Hepatocyte (in vitro differentiated cells): ENCODE results near the gene FLOT2. TPM values are rescaled to one million over a fixed set of nuclear protein-coding genes. Genes with fewer than 3 reads are reported as not detected.

Experiments used
- DNase-seq: peaks from one replicate; pipeline ENCODE4 v3.0.0-alpha.2; 2016; ENCODE audit warnings: low spot score
- H2AFZ ChIP-seq: fragments of 200-600 bp; sonication (generic); 2 replicates; pipeline ENCODE4 v1.6.0; 2016; ENCODE audit warnings: antibody characterized with exemption, mild to moderate bottlenecking
- H3K27ac ChIP-seq: fragments of 200-600 bp; sonication (generic); 2 replicates; pipeline ENCODE4 v1.5.1; 2016; ENCODE audit warnings: mild to moderate bottlenecking
- H3K27me3 ChIP-seq: fragments of 200-600 bp; sonication (generic); 2 replicates; pipeline ENCODE4 v1.6.1; 2016
- H3K36me3 ChIP-seq: fragments of 200-600 bp; sonication (generic); replicated peaks from 2 replicates; pipeline ENCODE4 v1.5.1; 2016; ENCODE audit warnings: low read depth; ENCODE audit not compliant: insufficient read depth
- H3K4me1 ChIP-seq: fragments of 200-600 bp; sonication (generic); 2 replicates; pipeline ENCODE4 v1.5.1; 2016; ENCODE audit warnings: mild to moderate bottlenecking, moderate library complexity; ENCODE audit not compliant: insufficient read depth
- H3K4me2 ChIP-seq: fragments of 200-600 bp; sonication (generic); 2 replicates; pipeline ENCODE4 v1.6.0; 2016
- H3K4me3 ChIP-seq: fragments of 200-600 bp; sonication (generic); 2 replicates; pipeline ENCODE4 v1.5.1; 2016; ENCODE audit warnings: mild to moderate bottlenecking
- H3K79me2 ChIP-seq: fragments of 200-600 bp; sonication (generic); 2 replicates; pipeline ENCODE4 v1.6.0; 2017; ENCODE audit warnings: mild to moderate bottlenecking
- H3K9me2 ChIP-seq: fragments of 200-600 bp; sonication (generic); replicated peaks from 2 replicates; pipeline ENCODE4 v1.6.0; 2017; ENCODE audit warnings: mild to moderate bottlenecking; ENCODE audit not compliant: insufficient read depth
- H3K9me3 ChIP-seq: fragments of 200-600 bp; sonication (generic); 2 replicates; pipeline ENCODE4 v1.5.1; 2016; ENCODE audit warnings: low read depth, mild to moderate bottlenecking
- H4K20me1 ChIP-seq: fragments of 200-600 bp; sonication (generic); 2 replicates; pipeline ENCODE4 v1.6.0; 2016; ENCODE audit warnings: mild to moderate bottlenecking; ENCODE audit not compliant: insufficient read depth, poor library complexity, severe bottlenecking
- EZH2 ChIP-seq: fragments of 200-600 bp; sonication (generic); IDR thresholded peaks from 2 replicates; pipeline ENCODE4 v1.6.1; 2016; ENCODE audit warnings: antibody characterized with exemption, mild to moderate bottlenecking, borderline replicate concordance
- EZH2phosphoT487 ChIP-seq: fragments of 200-600 bp; sonication (generic); IDR thresholded peaks from one replicate; pipeline ENCODE4 v1.6.1; 2018; ENCODE audit warnings: antibody characterized with exemption, mild to moderate bottlenecking, low read depth, moderate library complexity; ENCODE audit not compliant: unreplicated experiment, severe bottlenecking
- WGBS: methylation state at CpG from one replicate; pipeline ENCODE4 v1.1.6; 2016; ENCODE audit warnings: low lambda C conversion rate; ENCODE audit errors: missing lambda C conversion rate; 5-methylcytosine and 5-hydroxymethylcytosine counted together
- polyA plus RNA-seq: library from polyadenylated mRNA; unstranded; fragments of >200 nt; fragmentation: Nextera tagmentation; extraction: Ambion mirVana; gene quantifications from 2 replicates; pipeline ENCODE4 v1.2.1, GENCODE V29; 2016
- total RNA-seq: library from RNA; depleted of rRNA; stranded (reverse); fragments of >200 nt; gene quantifications from 2 replicates; pipeline ENCODE4 v1.2.3, GENCODE V29; 2014
- TF ChIP-seq, protein P1 (sequence below): fragments of 200-600 bp; sonication (generic); IDR thresholded peaks from 2 replicates; pipeline ENCODE4 v1.5.1; 2016; ENCODE audit warnings: antibody characterized with exemption, mild to moderate bottlenecking; ENCODE audit not compliant: poor library complexity

The FLOT2 gene
- total and polyA plus RNA-seq, 2 experiments from 2014 or later: 42.0 to 64.0 TPM

DNA sequence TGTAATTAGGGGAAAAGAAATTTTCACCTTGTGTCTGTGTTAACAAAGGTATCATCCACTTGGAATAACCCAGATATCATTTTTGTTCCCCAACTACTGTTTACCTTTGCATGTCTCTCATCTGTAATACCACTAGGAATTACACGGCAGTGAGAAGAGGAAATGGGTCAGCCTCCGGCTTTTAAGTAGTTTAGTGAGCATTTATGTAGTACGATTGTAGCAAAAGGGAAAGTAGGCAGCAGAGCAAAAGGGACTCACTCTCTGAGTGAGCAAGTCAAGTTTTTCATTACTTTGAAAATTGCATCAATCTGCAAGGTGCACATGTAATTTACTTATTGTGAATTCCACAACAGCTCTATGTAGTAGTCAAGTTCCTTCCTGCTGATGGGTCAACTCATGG, 42.6 kb upstream of the FLOT2 start:
- no peaks in the 10 kb centered on the region for H3K9me3 ChIP-seq
- H3K9me2 ChIP-seq: no peaks in the 10 kb centered on the region
- peaks cover 100% of the 10 kb centered on the region for H3K79me2 ChIP-seq
- H2AFZ ChIP-seq: no peak overlapping the region
- H3K27me3 ChIP-seq: no peaks in the 10 kb centered on the region
- H3K36me3 ChIP-seq: no peaks in the 10 kb centered on the region
- H3K4me2 ChIP-seq: no peak overlapping the region
- peaks cover 98% of the 10 kb centered on the region for H4K20me1 ChIP-seq
- TF ChIP-seq, protein P1, sequence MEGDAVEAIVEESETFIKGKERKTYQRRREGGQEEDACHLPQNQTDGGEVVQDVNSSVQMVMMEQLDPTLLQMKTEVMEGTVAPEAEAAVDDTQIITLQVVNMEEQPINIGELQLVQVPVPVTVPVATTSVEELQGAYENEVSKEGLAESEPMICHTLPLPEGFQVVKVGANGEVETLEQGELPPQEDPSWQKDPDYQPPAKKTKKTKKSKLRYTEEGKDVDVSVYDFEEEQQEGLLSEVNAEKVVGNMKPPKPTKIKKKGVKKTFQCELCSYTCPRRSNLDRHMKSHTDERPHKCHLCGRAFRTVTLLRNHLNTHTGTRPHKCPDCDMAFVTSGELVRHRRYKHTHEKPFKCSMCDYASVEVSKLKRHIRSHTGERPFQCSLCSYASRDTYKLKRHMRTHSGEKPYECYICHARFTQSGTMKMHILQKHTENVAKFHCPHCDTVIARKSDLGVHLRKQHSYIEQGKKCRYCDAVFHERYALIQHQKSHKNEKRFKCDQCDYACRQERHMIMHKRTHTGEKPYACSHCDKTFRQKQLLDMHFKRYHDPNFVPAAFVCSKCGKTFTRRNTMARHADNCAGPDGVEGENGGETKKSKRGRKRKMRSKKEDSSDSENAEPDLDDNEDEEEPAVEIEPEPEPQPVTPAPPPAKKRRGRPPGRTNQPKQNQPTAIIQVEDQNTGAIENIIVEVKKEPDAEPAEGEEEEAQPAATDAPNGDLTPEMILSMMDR: no peak
- no peak for TF ChIP-seq EZH2phosphoT487
- no peak for TF ChIP-seq EZH2
- peaks cover 6% of the 10 kb centered on the region for H3K4me1 ChIP-seq
- no peak overlapping the region for H3K4me3 ChIP-seq
- no peak overlapping the region for H3K27ac ChIP-seq
- DNase-seq: no peak
- WGBS: 88% methylated on average over 3 of the region's 3 CpGs

DNA sequence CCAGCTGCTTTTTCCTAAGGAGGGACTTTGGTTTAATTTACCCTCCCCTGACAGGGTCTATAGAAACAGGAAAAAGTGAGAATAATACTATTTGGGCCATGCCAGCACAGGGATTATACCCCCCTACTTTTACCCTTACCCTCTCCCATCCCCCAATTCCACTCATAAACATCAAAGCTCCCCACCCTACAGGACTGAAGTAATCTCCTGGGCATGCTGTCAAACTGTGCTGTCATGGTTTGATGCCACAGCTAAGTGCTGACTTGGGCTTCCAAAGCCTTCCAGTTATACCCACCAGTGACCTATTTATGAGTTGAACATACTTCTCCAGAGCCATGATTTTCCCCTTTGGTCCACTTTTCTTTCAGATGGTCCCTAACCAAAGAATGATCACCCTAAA, 41.0 kb upstream of the FLOT2 start:
- Histone ChIP-seq H3K79me2 (peaks cover 100% of the 10 kb centered on the region), H3K4me2 (no peak overlapping the region), H3K36me3 (no peaks in the 10 kb centered on the region), H3K9me3 (no peaks in the 10 kb centered on the region), H3K27me3 (no peaks in the 10 kb centered on the region), H3K9me2 (no peaks in the 10 kb centered on the region), H3K4me1 (peaks cover 6% of the 10 kb centered on the region), H3K27ac (no peak overlapping the region), H4K20me1 (peaks cover 87% of the 10 kb centered on the region), H2AFZ (no peak overlapping the region), H3K4me3 (no peak overlapping the region)
- TF ChIP-seq, protein P1: no peak
- no peak for TF ChIP-seq EZH2
- no peak for TF ChIP-seq EZH2phosphoT487
- no peak for DNase-seq

DNA sequence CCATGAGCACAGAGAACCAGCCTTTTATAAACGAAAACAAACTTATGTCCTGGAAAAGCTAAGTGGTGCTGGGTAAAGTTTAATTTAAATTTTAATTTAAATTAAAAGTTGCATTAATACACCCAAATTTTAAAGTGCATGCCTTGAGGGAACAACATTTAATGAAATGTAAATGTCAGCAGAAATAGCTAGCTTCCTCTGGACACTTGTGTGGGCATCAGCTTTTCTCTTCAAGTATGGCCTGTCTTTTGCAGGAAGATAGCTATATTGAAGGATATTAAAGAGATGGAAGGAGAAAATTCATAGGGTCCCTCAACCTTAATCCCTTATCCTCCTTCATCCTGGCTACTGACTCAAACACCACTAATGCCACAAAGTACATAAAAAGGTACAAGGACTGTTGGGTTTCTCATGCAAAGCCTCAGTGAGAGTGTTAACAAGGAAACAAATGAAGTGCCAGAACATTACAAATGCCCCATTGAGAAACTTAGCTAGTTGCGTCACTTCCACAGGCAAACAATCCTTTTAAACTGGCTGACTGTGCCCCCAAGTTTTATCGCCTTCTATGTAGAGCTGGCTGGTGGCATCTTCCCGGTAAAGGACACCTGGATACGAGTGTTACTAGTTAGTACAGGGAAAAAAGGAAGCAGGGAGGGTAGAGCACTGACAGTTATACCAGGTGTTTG, 39.7 kb upstream of the FLOT2 start:
- no peak for DNase-seq
- 76% methylated on average over 5 of the region's 5 CpGs for WGBS
- Histone ChIP-seq H2AFZ (no peak overlapping the region), H3K9me2 (no peaks in the 10 kb centered on the region), H3K27ac (no peak overlapping the region), H3K36me3 (no peaks in the 10 kb centered on the region), H3K27me3 (no peaks in the 10 kb centered on the region), H3K4me3 (no peak overlapping the region), H3K79me2 (peaks cover 100% of the 10 kb centered on the region), H4K20me1 (peaks cover 82% of the 10 kb centered on the region), H3K4me2 (no peak overlapping the region), H3K4me1 (peaks cover 6% of the 10 kb centered on the region), H3K9me3 (no peaks in the 10 kb centered on the region)
- TF ChIP-seq, protein P1: no peak
- TF ChIP-seq EZH2 (no peak), EZH2phosphoT487 (no peak)
